Measurements from ENCODE around the gene TRABD2B. TPM values are rescaled to one million over a fixed set of nuclear protein-coding genes. Genes with fewer than 3 reads are reported as not detected.

Gene TRABD2B
- total and polyA plus RNA-seq, 2 of the 13 experiments (the other 11 are each of a cell fraction or from before 2014, with no cell fraction given) = 0.04 TPM; not detected in 1

GRCh38 chr1:47926461-47926999, 70.7 kb downstream of the TRABD2B start (continued):
- TF ChIP-seq KMT2A (CRISPR knock-in tag; IDR thresholded peaks at IDR 0.05) (no peak), KLF16 (CRISPR knock-in tag; IDR thresholded peaks at IDR 0.05) (no peak)

GRCh38 chr1:47924270-47925048, 72.7 kb downstream of the TRABD2B start:
- no peaks in the 10 kb centered on the region for H3K36me3 ChIP-seq (replicated peaks in 1 of 2; ENCODE audit: control insufficient read depth in 1 of 2, insufficient read depth in 2 of 2, low read length in 2 of 2)
- no peak for DNase-seq (ENCODE audit: low spot score)
- H3K9ac ChIP-seq (ENCODE audit: insufficient read depth, low read depth, low read length) = no peak overlapping the region
- peak overlapping the region; percentile 45 for H3K4me2 ChIP-seq (ENCODE audit: low read depth, low read length)
- 0 out of 2 replicates have a peak, but pooled peaks have one; percentile 15 for TF ChIP-seq CEBPG (CRISPR knock-in tag; IDR thresholded peaks at IDR 0.05)
- TF ChIP-seq ZKSCAN5 (CRISPR knock-in tag; IDR thresholded peaks at IDR 0.05) = no peak
- 0 out of 2 replicates have a peak, but pooled peaks have one; percentile 21 for TF ChIP-seq ZNF782 (CRISPR knock-in tag; IDR thresholded peaks at IDR 0.05; ENCODE audit: borderline replicate concordance)
- TF ChIP-seq ZNF263 (CRISPR knock-in tag; IDR thresholded peaks at IDR 0.05) = peak; percentile 33; the same call in 1 of the 2 replicates
- no peak for TF ChIP-seq FOXJ3 (CRISPR knock-in tag; IDR thresholded peaks at IDR 0.05; ENCODE audit: borderline replicate concordance)
- peak in 1 of 2 experiments; percentile 14; a peak in 1 of 4 replicates for TF ChIP-seq ATF4 (CRISPR knock-in tag; IDR thresholded peaks at IDR 0.05)
- 0 out of 2 replicates have a peak, but pooled peaks have one; percentile 12 for TF ChIP-seq HNF4A (CRISPR knock-in tag; IDR thresholded peaks at IDR 0.05)
- H3K27me3 ChIP-seq (ENCODE audit: control insufficient read depth in 1 of 2, insufficient read depth in 2 of 2, low read length in 2 of 2) = no peaks in the 10 kb centered on the region; a peak in 1 of 5 replicates
- 18% methylated on average over 6 of the region's 7 CpGs for WGBS (ENCODE audit: low lambda C conversion rate)
- H3K9me3 ChIP-seq (ENCODE audit: low read length) = no peaks in the 10 kb centered on the region
- H3K79me2 ChIP-seq (ENCODE audit: insufficient read depth, low read length) = no peaks in the 10 kb centered on the region
- H4K20me1 ChIP-seq (ENCODE audit: insufficient read depth, low read length) = no peaks in the 10 kb centered on the region
- no peak overlapping the region for H3K27ac ChIP-seq (ENCODE audit: extremely low read length, insufficient read depth, low read length)
- CTCF ChIA-PET (ENCODE audit: low intra/inter-chr PET ratio, low total read pairs) = no interaction called here
- intact Hi-C loops (cut with micrococcal nuclease; ENCODE audit: unreplicated experiment) (no loop called here), in situ Hi-C loops (cut with HindIII; ENCODE audit: extremely low pct_ligation_motif_present, low pct_unique_long_range_greater_than_20kb) (no loop called here)
- peaks cover 73% of the 10 kb centered on the region for H3K4me1 ChIP-seq (ENCODE audit: insufficient read depth, low read length)
- ATAC-seq = peak; percentile 30; the same call in 2 of the 3 replicates
- FAIRE-seq = no peak
- no TSS peak for BruUV-seq (replicated peaks)
- no peak overlapping the region for H3K4me3 ChIP-seq (replicated peaks in 1 of 3; ENCODE audit: insufficient read depth in 1 of 3, low read depth in 2 of 3, low read length in 3 of 3)
- POLR2A ChIA-PET = interaction anchor here (2.1 kb wide), 1 partner anchor 11 kb away, joined by 8 read pairs; no protein-coding TSS in a partner anchor
- peak overlapping the region; percentile 33 for H2AFZ ChIP-seq (ENCODE audit: low read length)
